K562 (cell line): Measurements from ENCODE around the gene SFXN5. TPM values are rescaled to one million over a fixed set of nuclear protein-coding genes. Genes with fewer than 3 reads are reported as not detected.

Experiments
- ATAC-seq: fragments of 200-7000 bp; cut with Tn5 transposase; 3 replicates; pipeline ENCODE4 v1.9.1; 2020; ENCODE audit warnings: moderate library complexity
- BruUV-seq: library from RNA; stranded (reverse); fragments of 400-500 nt; replicated peaks from 2 replicates; lab custom pipeline; 2021; lab: Mats Ljungman, UMichigan
- CTCF ChIA-PET: fragments of 300-600 bp; formaldehyde crosslinking; extraction: SDS; loops from one replicate; lab custom pipeline; 2021; ENCODE audit warnings: low intra/inter-chr PET ratio; lab: Yijun Ruan, JAX
- POLR2A ChIA-PET: fragments of 300-600, 350-650 bp; sonication (Branson Sonifier 250); formaldehyde crosslinking; extraction: SDS; loops from one replicate; lab custom pipeline; 2021; ENCODE audit warnings: antibody characterized with exemption, inconsistent platforms; lab: Yijun Ruan, JAX
- DNase-seq, 4 experiments: peaks; one replicate each; pipeline versions ENCODE4 v3.0.0 to v3.0.0-alpha.2; 2011 to 2018; ENCODE audit warnings: low spot score in 3 of 4, mixed read lengths in 3 of 4; ENCODE audit errors: extremely low read depth in 1 of 4
- FAIRE-seq: peaks from 2 replicates; lab custom pipeline; 2011; peaks lifted over from hg19 to GRCh38; lab: Jason Lieb, UNC
- H2AFZ ChIP-seq: 2 replicates; pipeline ENCODE4 v1.6.0; 2011; ENCODE audit warnings: low read depth, low read length, control low read depth, inconsistent platforms
- H3K27ac ChIP-seq: fragments of 200-600 bp; 3 replicates; pipeline ENCODE4 v1.8.0; 2011; ENCODE audit warnings: low read depth, mild to moderate bottlenecking, control low read depth, inconsistent platforms, low read length, moderate library complexity, mixed read lengths; ENCODE audit errors: extremely low read depth
- H3K27me3 ChIP-seq, 2 experiments: fragments of 300-600 bp in 1 of 2; 2 replicates in 1 of 2; 3 replicates in 1 of 2; pipeline versions ENCODE4 v1.6.0 to v1.8.0; 2011; ENCODE audit warnings: inconsistent platforms in 2 of 2, low read length in 2 of 2, mild to moderate bottlenecking in 1 of 2, mixed read lengths in 1 of 2, moderate library complexity in 1 of 2; ENCODE audit not compliant: control insufficient read depth in 2 of 2, insufficient read depth in 2 of 2
- H3K36me3 ChIP-seq: fragments of 300-600 bp; 3 replicates; pipeline ENCODE4 v1.8.0; 2011; ENCODE audit warnings: mild to moderate bottlenecking, low read length, inconsistent platforms; ENCODE audit not compliant: control insufficient read depth, insufficient read depth
- H3K4me1 ChIP-seq, 2 experiments: fragments of 200-600 bp in 1 of 2; replicated peaks in 1 of 2; 2 replicates in 1 of 2; 3 replicates in 1 of 2; pipeline versions ENCODE4 v1.5.1 to v1.8.0; 2011; ENCODE audit warnings: inconsistent platforms in 2 of 2, low read length in 2 of 2, mild to moderate bottlenecking in 1 of 2, mixed read lengths in 1 of 2, moderate library complexity in 1 of 2; ENCODE audit not compliant: control insufficient read depth in 2 of 2, insufficient read depth in 2 of 2
- H3K4me2 ChIP-seq: 2 replicates; pipeline ENCODE4 v1.6.1; 2011; ENCODE audit warnings: low read length, control low read depth, inconsistent platforms, mixed read lengths; ENCODE audit not compliant: insufficient read depth
- H3K4me3 ChIP-seq: fragments of 200-600 bp; sonication (generic), shearing (Covaris generic); 2 replicates; pipeline ENCODE4 v1.5.1; 2016; ENCODE audit warnings: control low read depth, inconsistent platforms
- H3K79me2 ChIP-seq: fragments of 200-600 bp; 3 replicates; pipeline ENCODE4 v1.8.0; 2011; ENCODE audit warnings: low read length, inconsistent platforms; ENCODE audit not compliant: control insufficient read depth, insufficient read depth
- H3K9ac ChIP-seq, 2 experiments: 2 replicates each; pipeline versions ENCODE4 v1.6.0 to v1.6.1; 2011; ENCODE audit warnings: low read depth in 2 of 2, low read length in 2 of 2, control low read depth in 1 of 2, inconsistent platforms in 1 of 2, mild to moderate bottlenecking in 1 of 2, mixed read lengths in 1 of 2; ENCODE audit not compliant: insufficient read depth in 1 of 2
- H3K9me1 ChIP-seq: one replicate; pipeline ENCODE4 v1.6.0; 2011; ENCODE audit warnings: inconsistent platforms, mild to moderate bottlenecking, low read length, moderate library complexity; ENCODE audit not compliant: control insufficient read depth, insufficient read depth
- H3K9me3 ChIP-seq: replicated peaks from 2 replicates; pipeline ENCODE4 v1.5.1; 2011; ENCODE audit warnings: low read depth, low read length, inconsistent platforms; ENCODE audit not compliant: control insufficient read depth, insufficient read depth
- H4K20me1 ChIP-seq: replicated peaks from 2 replicates; pipeline ENCODE4 v1.6.1; 2011; ENCODE audit warnings: low read length, inconsistent platforms, mixed read lengths; ENCODE audit not compliant: control insufficient read depth, insufficient read depth
- ARHGAP35 ChIP-seq: fragments of 450-650 bp; IDR thresholded peaks from 2 replicates; pipeline ENCODE4 v1.6.1; 2018; ENCODE audit not compliant: partially characterized antibody
- CBX5 ChIP-seq: IDR thresholded peaks from 2 replicates; pipeline ENCODE4 v1.6.1; 2014; ENCODE audit warnings: low read depth, borderline replicate concordance
- DNMT1 ChIP-seq: fragments of 450-650 bp; IDR thresholded peaks from 2 replicates; pipeline ENCODE4 v1.6.1; 2016; ENCODE audit warnings: antibody characterized with exemption, mild to moderate bottlenecking
- FOXP1 ChIP-seq: sonication (generic); formaldehyde crosslinking; IDR thresholded peaks from 2 replicates; pipeline ENCODE4 v1.8.0; 2022; ENCODE audit warnings: mild to moderate bottlenecking, missing genetic modification reagents
- FUS ChIP-seq: fragments of 200-400 bp; formaldehyde crosslinking; optimal IDR thresholded peaks from 2 replicates; pipeline ENCODE3; 2017; ENCODE audit warnings: low read depth, low read length
- MIER1 ChIP-seq: fragments of 450-650 bp; IDR thresholded peaks from 2 replicates; pipeline ENCODE4 v1.6.1; 2016; ENCODE audit warnings: antibody characterized with exemption, mild to moderate bottlenecking, low read depth
- NCOA6 ChIP-seq: fragments of 450-650 bp; IDR thresholded peaks from 2 replicates; pipeline ENCODE4 v1.6.1; 2017; ENCODE audit warnings: mild to moderate bottlenecking
- NEUROD1 ChIP-seq: fragments of 150-350 bp; IDR thresholded peaks from 2 replicates; pipeline ENCODE4 v1.6.1; 2014; ENCODE audit warnings: borderline replicate concordance, low read length, low read depth; ENCODE audit not compliant: partially characterized antibody
- PHF8 ChIP-seq: fragments of 200-600 bp; sonication (generic); IDR thresholded peaks from 2 replicates; pipeline ENCODE4 v1.6.1; 2012; ENCODE audit warnings: mixed run types, mild to moderate bottlenecking, inconsistent platforms, low read length, moderate library complexity, borderline replicate concordance
- POLR2AphosphoS5 ChIP-seq: IDR thresholded peaks from 2 replicates; pipeline ENCODE4 v1.6.1; 2011; ENCODE audit warnings: mild to moderate bottlenecking, low read depth, low read length, moderate library complexity; ENCODE audit not compliant: control insufficient read depth, insufficient read depth
- RB1 ChIP-seq: fragments of 450-650 bp; IDR thresholded peaks from 2 replicates; pipeline ENCODE4 v1.6.1; 2017; ENCODE audit warnings: low read depth, mild to moderate bottlenecking
- RBFOX2 ChIP-seq: fragments of 200-400 bp; formaldehyde crosslinking; IDR thresholded peaks from 2 replicates; pipeline ENCODE4 v1.6.1; 2017; ENCODE audit warnings: low read depth, mild to moderate bottlenecking, low read length, moderate library complexity
- RFX7 ChIP-seq: fragments of 250-450 bp; sonication (Bioruptor Pico); IDR thresholded peaks from 2 replicates; pipeline ENCODE4 v1.5.1; 2021; ENCODE audit warnings: mild to moderate bottlenecking
- SMARCB1 ChIP-seq: IDR thresholded peaks from 2 replicates; pipeline ENCODE4 v1.6.1; 2011; ENCODE audit warnings: improper control_type of control experiment, low read depth; ENCODE audit not compliant: insufficient read length
- XRCC3 ChIP-seq: fragments of 450-650 bp; IDR thresholded peaks from 2 replicates; pipeline ENCODE4 v1.6.1; 2017; ENCODE audit warnings: mild to moderate bottlenecking, moderate library complexity
- ZFP1 ChIP-seq: fragments of 450-650 bp; formaldehyde crosslinking; IDR thresholded peaks from 2 replicates; pipeline ENCODE4 v1.4.0; 2020; ENCODE audit warnings: mild to moderate bottlenecking, mixed read lengths
- ZKSCAN8 ChIP-seq: fragments of 200-800 bp; sonication (Bioruptor generic); IDR thresholded peaks from 2 replicates; pipeline ENCODE4 v1.6.1; 2016; ENCODE audit warnings: missing genetic modification characterization, missing compliant biosample characterization
- ZNF589 ChIP-seq: fragments of 200-800 bp; sonication (Bioruptor generic); IDR thresholded peaks from 2 replicates; pipeline ENCODE4 v1.6.1; 2016; ENCODE audit warnings: low read depth, missing genetic modification characterization, missing compliant biosample characterization
- WGBS: fragments of 100-300 bp; shearing (Covaris generic); methylation state at CpG from one replicate; pipeline ENCODE4 v1.1.6; 2016; ENCODE audit warnings: low coverage, mixed read lengths; ENCODE audit not compliant: insufficient coverage; ENCODE audit errors: missing lambda C conversion rate; 5-methylcytosine and 5-hydroxymethylcytosine counted together
- in situ Hi-C: fragments of 300-500 bp; cut with MboI; formaldehyde crosslinking; loops from 4 replicates; pipeline ENCODE4 v1.15.0; 2018; ENCODE audit warnings: inconsistent platforms, mixed read lengths
- intact Hi-C: fragments of 100-400 bp; cut with micrococcal nuclease; formaldehyde crosslinking; loops from 2 replicates; pipeline ENCODE4 v1.14.2; 2022
- polyA plus RNA-seq, 8 experiments: library from polyadenylated mRNA; depleted of rRNA in 4 of 8; stranded (reverse) in 5 of 8; unstranded in 3 of 8; fragments of >200 nt; fragmentation: Nextera tagmentation in 2 of 8; fragmentation: Illumina TruSeq in 1 of 8; extraction: Ambion mirVana in 2 of 8; extraction: Trizol in 1 of 8; gene quantifications; 2 replicates each; pipeline versions ENCODE4 v1.2.1 to v1.2.3, GENCODE V29; 2011 to 2014; ENCODE audit warnings: inconsistent platforms in 1 of 8, missing spikeins in 1 of 8
- total RNA-seq, 7 experiments: library from RNA; depleted of rRNA in 6 of 7; stranded (reverse); fragments of >200 nt in 6 of 7; fragmentation: Illumina TruSeq in 2 of 7; extraction: Trizol in 2 of 7; gene quantifications; 2 replicates each; pipeline versions ENCODE4 v1.2.1 to v1.2.3, GENCODE V29; 2011 to 2021; ENCODE audit warnings: low replicate concordance in 1 of 7
- TF ChIP-seq, protein P1 (sequence below): sonication (generic); formaldehyde crosslinking; IDR thresholded peaks from 2 replicates; pipeline ENCODE4 v1.9.0; 2022; ENCODE audit warnings: mild to moderate bottlenecking, missing genetic modification reagents
- TF ChIP-seq, protein P2 (sequence below): fragments of 250-450 bp; sonication (Bioruptor Pico); IDR thresholded peaks from 2 replicates; pipeline ENCODE4 v1.5.0; 2021; ENCODE audit warnings: mild to moderate bottlenecking, borderline replicate concordance

Gene SFXN5
- total and polyA plus RNA-seq, 9 of the 15 experiments (the other 6 are each of a cell fraction or from before 2014, with no cell fraction given) = 8.3 to 22.6 (median 16.0) TPM

DNA sequence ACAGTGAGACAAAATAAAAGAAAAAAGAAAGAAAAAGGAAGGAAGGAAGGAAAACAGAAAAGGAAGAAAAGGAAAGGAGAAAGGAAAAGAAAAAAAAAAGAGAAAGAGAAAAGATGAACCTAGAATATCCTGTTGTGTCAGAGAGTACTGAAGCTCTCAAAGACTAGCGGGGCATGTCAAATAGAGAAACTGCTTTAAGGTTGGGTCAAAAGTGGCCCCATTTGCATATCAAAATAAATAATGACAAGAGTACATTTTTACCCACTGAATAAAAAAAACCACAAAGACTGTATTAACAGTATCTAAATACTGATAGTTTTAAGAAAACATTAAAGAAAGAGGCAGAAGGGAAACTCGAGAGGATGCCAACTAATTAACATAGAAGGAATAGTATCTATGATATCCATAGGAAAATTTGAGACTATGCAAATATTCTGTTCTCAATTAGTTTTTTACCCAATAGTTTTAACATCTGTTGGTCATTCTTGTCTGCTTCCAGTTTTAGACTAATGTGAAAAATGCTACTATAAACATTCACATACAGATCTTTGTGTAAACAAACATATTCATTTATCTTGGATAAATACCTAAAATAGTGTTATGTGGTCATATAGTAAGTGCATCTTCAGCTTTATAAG is 53.2 kb downstream of the SFXN5 start:
- ATAC-seq = no peak
- no peak overlapping the region for H3K27ac ChIP-seq
- H3K9me1 ChIP-seq = no peaks in the 10 kb centered on the region
- TF ChIP-seq, protein P1, sequence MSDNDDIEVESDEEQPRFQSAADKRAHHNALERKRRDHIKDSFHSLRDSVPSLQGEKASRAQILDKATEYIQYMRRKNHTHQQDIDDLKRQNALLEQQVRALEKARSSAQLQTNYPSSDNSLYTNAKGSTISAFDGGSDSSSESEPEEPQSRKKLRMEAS (CRISPR knock-in tag) = no peak
- TF ChIP-seq ARHGAP35 (no peak), CBX5 (no peak), ZFP1 (CRISPR knock-in tag) (no peak), POLR2AphosphoS5 (no peak), PHF8 (no peak), ZKSCAN8 (CRISPR knock-in tag) (no peak), RBFOX2 (no peak), DNMT1 (no peak), SMARCB1 (no peak), NEUROD1 (no peak), MIER1 (no peak), NCOA6 (no peak), RFX7 (no peak), ZNF589 (CRISPR knock-in tag) (no peak), RB1 (no peak), FUS (no peak), XRCC3 (no peak), FOXP1 (CRISPR knock-in tag) (no peak)
- TF ChIP-seq, protein P2, sequence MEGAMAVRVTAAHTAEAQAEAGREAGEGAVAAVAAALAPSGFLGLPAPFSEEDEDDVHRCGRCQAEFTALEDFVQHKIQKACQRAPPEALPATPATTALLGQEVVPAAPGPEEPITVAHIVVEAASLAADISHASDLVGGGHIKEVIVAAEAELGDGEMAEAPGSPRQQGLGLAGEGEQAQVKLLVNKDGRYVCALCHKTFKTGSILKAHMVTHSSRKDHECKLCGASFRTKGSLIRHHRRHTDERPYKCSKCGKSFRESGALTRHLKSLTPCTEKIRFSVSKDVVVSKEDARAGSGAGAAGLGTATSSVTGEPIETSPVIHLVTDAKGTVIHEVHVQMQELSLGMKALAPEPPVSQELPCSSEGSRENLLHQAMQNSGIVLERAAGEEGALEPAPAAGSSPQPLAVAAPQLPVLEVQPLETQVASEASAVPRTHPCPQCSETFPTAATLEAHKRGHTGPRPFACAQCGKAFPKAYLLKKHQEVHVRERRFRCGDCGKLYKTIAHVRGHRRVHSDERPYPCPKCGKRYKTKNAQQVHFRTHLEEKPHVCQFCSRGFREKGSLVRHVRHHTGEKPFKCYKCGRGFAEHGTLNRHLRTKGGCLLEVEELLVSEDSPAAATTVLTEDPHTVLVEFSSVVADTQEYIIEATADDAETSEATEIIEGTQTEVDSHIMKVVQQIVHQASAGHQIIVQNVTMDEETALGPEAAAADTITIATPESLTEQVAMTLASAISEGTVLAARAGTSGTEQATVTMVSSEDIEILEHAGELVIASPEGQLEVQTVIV (CRISPR knock-in tag) = no peak
- TF ChIP-seq, all 486 proteins: peak for 0
- FAIRE-seq (peak; percentile 35), DNase-seq (no peak)
- 61% methylated on average over 2 of the region's 2 CpGs for WGBS
- in situ Hi-C loops (no loop called here), intact Hi-C loops (no loop called here)
- CTCF ChIA-PET = no interaction called here
- H3K36me3 ChIP-seq = peaks cover 11% of the 10 kb centered on the region; the same call in 2 of the 3 replicates
- no peaks in the 10 kb centered on the region for H3K27me3 ChIP-seq
- no peaks in the 10 kb centered on the region for H3K4me1 ChIP-seq
- no peak overlapping the region for H2AFZ ChIP-seq
- no TSS peak for BruUV-seq
- no peak overlapping the region for H3K4me2 ChIP-seq
- no peak overlapping the region for H3K4me3 ChIP-seq
- H3K9ac ChIP-seq = no peak overlapping the region
- POLR2A ChIA-PET = interaction anchor here (0.5 to 1.1 kb wide), 3 partner anchors 13 to 53 kb away, joined by 3 read pairs; partner anchors contain the start of gene SFXN5
- H3K9me3 ChIP-seq = no peaks in the 10 kb centered on the region
- H3K79me2 ChIP-seq = no peaks in the 10 kb centered on the region
- H4K20me1 ChIP-seq = no peaks in the 10 kb centered on the region
